Skeletal muscle tissue (tissue), 4 donors: Measurements from ENCODE around the gene CLCC1. TPM values are rescaled to one million over a fixed set of nuclear protein-coding genes. Genes with fewer than 3 reads are reported as not detected.
"Not testable (repeated sequence)": the region's sequence is repeated elsewhere in the genome, so short reads cannot be mapped to it uniquely, and the experiment has no call there.

Experiments
- H3K27ac ChIP-seq: one replicate; pipeline ENCODE4 v1.7.0; 2013; ENCODE audit warnings: mild to moderate bottlenecking, low read depth, low read length, inconsistent platforms
- H3K27me3 ChIP-seq, 3 donors: one replicate each; pipeline ENCODE4 v1.7.0; 2013; ENCODE audit warnings: low read length in 3 of 3; ENCODE audit not compliant: control insufficient read depth in 3 of 3, insufficient read depth in 3 of 3
- H3K36me3 ChIP-seq, 3 donors: one replicate each; pipeline ENCODE4 v1.7.0; 2013; ENCODE audit warnings: low read length in 3 of 3; ENCODE audit not compliant: control insufficient read depth in 3 of 3, insufficient read depth in 3 of 3
- H3K4me1 ChIP-seq, 3 donors: one replicate each; pipeline ENCODE4 v1.7.0; 2013; ENCODE audit warnings: low read length in 3 of 3, mild to moderate bottlenecking in 3 of 3; ENCODE audit not compliant: control insufficient read depth in 3 of 3, insufficient read depth in 3 of 3
- H3K4me3 ChIP-seq, 3 donors: one replicate each; pipeline ENCODE4 v1.7.0; 2013; ENCODE audit warnings: low read length in 3 of 3
- H3K9ac ChIP-seq, 3 donors: one replicate each; pipeline ENCODE4 v1.7.0; 2013; ENCODE audit warnings: low read length in 3 of 3, mild to moderate bottlenecking in 3 of 3, moderate library complexity in 2 of 3, low read depth in 1 of 3
- H3K9me3 ChIP-seq, 3 donors: one replicate each; pipeline ENCODE4 v1.7.0; 2013; ENCODE audit warnings: low read length in 3 of 3; ENCODE audit not compliant: control insufficient read depth in 3 of 3
- total RNA-seq: library from RNA; depleted of rRNA; stranded (reverse); fragments of >200 nt; gene quantifications from one replicate; pipeline ENCODE4 v1.2.3, GENCODE V29; 2014
- donor health status: Osteomylitis.

Gene CLCC1, protein sequence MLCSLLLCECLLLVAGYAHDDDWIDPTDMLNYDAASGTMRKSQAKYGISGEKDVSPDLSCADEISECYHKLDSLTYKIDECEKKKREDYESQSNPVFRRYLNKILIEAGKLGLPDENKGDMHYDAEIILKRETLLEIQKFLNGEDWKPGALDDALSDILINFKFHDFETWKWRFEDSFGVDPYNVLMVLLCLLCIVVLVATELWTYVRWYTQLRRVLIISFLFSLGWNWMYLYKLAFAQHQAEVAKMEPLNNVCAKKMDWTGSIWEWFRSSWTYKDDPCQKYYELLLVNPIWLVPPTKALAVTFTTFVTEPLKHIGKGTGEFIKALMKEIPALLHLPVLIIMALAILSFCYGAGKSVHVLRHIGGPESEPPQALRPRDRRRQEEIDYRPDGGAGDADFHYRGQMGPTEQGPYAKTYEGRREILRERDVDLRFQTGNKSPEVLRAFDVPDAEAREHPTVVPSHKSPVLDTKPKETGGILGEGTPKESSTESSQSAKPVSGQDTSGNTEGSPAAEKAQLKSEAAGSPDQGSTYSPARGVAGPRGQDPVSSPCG
- 23.5 TPM for total RNA-seq

DNA sequence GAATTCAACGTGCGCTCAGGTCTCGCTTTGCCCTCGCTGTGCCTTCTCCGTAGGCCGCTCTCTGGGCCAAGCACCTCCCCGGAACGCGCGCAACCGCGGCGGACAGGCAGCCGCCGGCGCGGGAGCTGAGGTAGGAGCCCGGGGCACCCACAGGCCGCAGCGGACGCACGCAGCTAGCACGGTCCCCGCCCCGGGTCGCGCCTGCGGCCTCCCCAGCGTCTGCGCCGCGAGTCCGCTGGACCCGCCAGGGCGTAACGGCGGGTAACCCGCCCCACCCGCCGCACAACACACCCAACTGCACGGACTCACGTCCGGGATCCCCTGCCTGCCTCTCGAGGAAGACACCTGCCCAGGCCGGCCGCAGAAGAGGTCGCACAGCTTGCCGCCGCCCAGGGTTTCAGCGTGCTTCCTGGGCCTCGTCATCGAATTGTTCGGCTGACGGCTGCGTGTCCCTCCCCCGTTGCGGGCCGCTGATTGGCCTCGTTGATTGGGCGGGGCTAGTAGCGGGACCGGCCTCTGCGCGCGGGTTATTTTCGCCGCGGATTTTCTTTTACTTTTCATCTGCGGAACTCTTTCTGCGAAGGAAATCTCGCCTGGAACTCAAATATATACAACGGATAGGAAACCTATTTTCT lies at the start of gene CLCC1:
Gene CLCC1 (minus strand): TSS at position 433 of the 635 bp plus-strand sequence. CDS start 13,047 bp downstream, outside the sequence.
- Histone ChIP-seq H3K9me3 (no peaks in the 10 kb centered on the region), H3K4me1 (peaks cover 7 to 9% (median 8%) of the 10 kb centered on the region in 3 donors), H3K9ac (peak within 1 kb of the TSS; percentile 82 to 93 (median 92)), H3K27ac (peak within 1 kb of the TSS; percentile 95), H3K4me3 (peak within 1 kb of the TSS; percentile 87 to 91 (median 91)), H3K27me3 (no peaks in the 10 kb centered on the region), H3K36me3 (peaks cover 0 to 4% (median 3%) of the 10 kb centered on the region in 3 donors)

DNA sequence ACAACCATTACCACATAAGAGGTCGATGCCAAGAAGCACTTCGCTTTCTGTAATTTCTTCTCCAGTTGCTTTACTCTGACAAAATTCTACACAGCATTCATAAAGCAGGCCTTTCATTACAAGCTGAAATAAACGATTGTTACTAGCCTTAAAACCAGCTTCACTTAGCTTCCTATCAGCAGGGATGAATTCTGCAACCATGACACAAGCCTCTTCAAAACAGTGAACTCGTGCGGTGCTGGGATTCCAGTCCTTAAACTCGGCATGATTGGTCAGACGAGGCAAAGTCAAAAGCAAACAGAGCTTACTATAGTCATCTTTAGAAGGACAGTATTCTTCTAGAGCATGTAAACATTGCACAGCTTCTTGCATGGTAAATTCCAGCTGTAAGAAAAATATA lies 48.1 kb upstream of the CLCC1 start:
- Histone ChIP-seq H3K4me3 (no peak overlapping the region), H3K27me3 (no peaks in the 10 kb centered on the region), H3K4me1 (peaks cover 0 to 2% (median 0%) of the 10 kb centered on the region in 3 donors), H3K36me3 (peaks cover 12 to 22% (median 20%) of the 10 kb centered on the region in 3 donors), H3K27ac (no peak overlapping the region), H3K9me3 (no peaks in the 10 kb centered on the region), H3K9ac (no peak overlapping the region)

DNA sequence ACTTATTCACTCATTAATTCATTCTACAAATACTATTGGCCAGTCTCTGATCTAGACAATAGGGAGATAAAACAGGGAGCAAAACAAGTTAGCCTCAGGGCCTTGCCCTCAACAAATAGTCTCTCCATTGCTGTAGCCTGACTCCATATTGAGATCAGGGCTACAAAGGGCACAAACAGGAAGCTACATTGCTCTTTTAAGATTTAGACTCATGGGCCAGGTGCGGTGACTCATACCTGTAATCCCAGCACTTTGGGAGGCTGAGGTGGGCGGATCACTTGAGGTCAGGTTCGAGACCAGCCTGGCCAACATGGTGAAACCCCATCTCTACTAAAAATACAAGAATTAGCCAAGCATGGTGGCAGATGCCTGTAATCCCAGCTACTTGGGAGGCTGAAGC lies 33.3 kb upstream of the CLCC1 start:
- not testable (repeated sequence) for H3K4me1 ChIP-seq, H3K27me3 ChIP-seq, H3K9ac ChIP-seq, H3K9me3 ChIP-seq, H3K27ac ChIP-seq, H3K4me3 ChIP-seq
- H3K36me3 ChIP-seq: peaks cover 15 to 34% (median 24%) of the 10 kb centered on the region in 3 donors

DNA sequence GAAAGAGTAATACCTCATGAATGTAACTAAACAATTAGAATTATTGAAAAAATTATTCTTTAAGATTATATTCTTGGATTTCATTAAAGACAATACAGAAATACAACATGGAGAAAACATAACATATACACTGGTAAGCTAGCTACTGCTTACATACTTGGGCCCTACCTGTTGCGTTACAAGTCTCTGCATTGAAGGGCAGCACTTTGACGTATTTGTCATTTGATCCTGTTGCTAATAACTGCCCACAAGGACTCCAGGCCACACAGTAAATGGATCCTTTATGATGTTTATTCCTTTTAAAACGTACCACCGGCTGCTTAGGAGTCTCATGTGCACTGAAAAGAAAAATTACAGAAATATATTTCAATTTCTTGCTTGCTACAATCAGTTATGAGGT lies 19.8 kb upstream of the CLCC1 start:
- Histone ChIP-seq H3K4me3 (peak overlapping the region; percentile 3 to 49 (median 15)), H3K36me3 (peaks cover 5 to 26% (median 23%) of the 10 kb centered on the region in 3 donors), H3K27me3 (no peaks in the 10 kb centered on the region), H3K27ac (peak overlapping the region; percentile 55), H3K9me3 (no peaks in the 10 kb centered on the region), H3K4me1 (no peaks in the 10 kb centered on the region), H3K9ac (peak overlapping the region in 2 of 3 donors; percentile 58 to 69)

DNA sequence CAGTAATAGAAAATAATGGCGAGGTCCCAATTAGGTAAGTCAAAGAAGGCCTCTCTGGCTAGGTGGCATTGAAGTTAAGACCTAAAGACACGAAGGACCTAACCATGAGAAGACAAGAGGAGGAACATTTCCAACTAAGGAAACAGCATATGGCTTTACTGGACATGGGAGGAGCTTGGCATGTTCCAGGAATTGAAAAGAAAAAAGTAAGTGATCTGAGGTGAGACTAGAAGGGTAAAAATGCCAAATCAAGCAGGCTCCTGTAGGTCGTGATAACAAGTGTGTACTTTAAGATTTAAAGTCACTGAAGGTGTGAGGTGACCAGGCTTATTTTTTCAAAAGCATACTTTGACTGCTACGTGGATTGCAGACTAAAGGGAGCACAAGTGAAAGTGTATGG lies 13.4 kb upstream of the CLCC1 start:
- Histone ChIP-seq H3K9ac (no peak overlapping the region), H3K27me3 (no peaks in the 10 kb centered on the region), H3K36me3 (peaks cover 2 to 27% (median 24%) of the 10 kb centered on the region in 3 donors), H3K4me1 (no peaks in the 10 kb centered on the region), H3K9me3 (no peaks in the 10 kb centered on the region), H3K27ac (no peak overlapping the region), H3K4me3 (no peak overlapping the region)

DNA sequence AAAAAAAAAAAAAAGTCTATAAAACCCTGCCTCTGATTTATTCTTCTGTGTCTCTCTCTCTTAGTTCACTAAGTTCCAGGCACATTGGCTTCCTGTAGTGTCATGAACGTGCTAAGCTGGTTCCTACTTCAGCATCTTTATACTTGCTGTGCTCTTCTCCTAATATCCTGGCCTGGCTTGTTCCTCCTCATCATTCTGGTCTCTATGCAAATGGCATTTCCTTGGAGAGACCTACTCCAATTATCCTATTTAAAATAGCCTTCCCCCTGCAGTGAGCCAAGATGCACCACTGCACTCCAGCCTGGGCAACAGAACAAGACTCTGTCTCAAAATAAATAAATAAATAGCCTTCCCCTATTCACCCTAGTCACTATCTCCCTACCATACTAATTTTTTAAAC lies 9.7 kb upstream of the CLCC1 start:
- Histone ChIP-seq H3K27me3 (no peaks in the 10 kb centered on the region), H3K4me1 (no peaks in the 10 kb centered on the region), H3K9me3 (no peaks in the 10 kb centered on the region), H3K4me3 (no peak overlapping the region), H3K36me3 (peaks cover 8 to 29% (median 17%) of the 10 kb centered on the region in 3 donors), H3K27ac (no peak overlapping the region), H3K9ac (no peak overlapping the region)

DNA sequence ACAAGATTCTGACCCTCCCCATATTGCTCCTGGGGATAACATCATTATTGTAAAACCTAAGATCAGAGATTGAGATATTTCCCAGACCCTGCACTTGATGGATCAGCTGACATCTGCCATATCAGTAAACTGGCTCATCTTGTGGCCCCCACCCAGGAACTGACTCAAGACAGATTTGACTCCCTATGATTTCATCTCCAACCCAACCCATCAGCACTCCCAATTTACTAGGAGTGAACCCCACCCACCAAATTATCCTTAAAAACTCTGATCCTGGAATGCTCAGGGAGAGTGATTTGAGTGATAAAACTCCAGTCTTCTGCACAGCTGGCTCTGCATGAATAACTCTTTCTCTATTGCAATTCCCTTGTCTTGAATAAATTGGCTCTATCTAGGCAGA lies 6.1 kb upstream of the CLCC1 start:
- no peaks in the 10 kb centered on the region for H3K27me3 ChIP-seq
- H3K4me3 ChIP-seq: no peak overlapping the region
- no peak overlapping the region for H3K9ac ChIP-seq
- H3K9me3 ChIP-seq: no peaks in the 10 kb centered on the region
- H3K36me3 ChIP-seq: peaks cover 8 to 16% (median 8%) of the 10 kb centered on the region in 3 donors
- no peak overlapping the region for H3K27ac ChIP-seq
- H3K4me1 ChIP-seq: no peaks in the 10 kb centered on the region

DNA sequence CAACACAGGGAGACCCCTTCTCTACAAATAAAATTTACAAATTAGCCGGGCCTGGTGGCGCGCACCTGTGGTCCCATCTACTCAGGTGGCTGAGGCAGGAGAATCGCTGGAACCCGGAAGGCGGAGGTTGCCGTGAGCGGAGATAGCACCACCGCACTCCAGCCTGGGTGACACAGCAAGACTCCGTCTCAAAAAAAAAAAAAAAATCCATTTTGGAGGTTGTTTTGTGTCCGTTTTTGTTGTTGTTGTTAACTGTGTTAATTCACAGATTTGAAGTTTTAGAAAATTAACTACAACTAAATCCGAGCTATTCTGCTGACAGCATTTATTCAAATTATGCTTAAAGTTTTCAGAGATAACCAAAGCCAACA lies 618 bp downstream of the CLCC1 start:
- peaks cover 0 to 4% (median 3%) of the 10 kb centered on the region in 3 donors for H3K36me3 ChIP-seq
- peak overlapping the region; percentile 87 to 91 (median 91) for H3K4me3 ChIP-seq
- peak overlapping the region; percentile 82 to 93 (median 92) for H3K9ac ChIP-seq
- peak overlapping the region; percentile 95 for H3K27ac ChIP-seq
- H3K9me3 ChIP-seq: no peaks in the 10 kb centered on the region
- peaks cover 7 to 9% (median 8%) of the 10 kb centered on the region in 3 donors for H3K4me1 ChIP-seq
- no peaks in the 10 kb centered on the region for H3K27me3 ChIP-seq

DNA sequence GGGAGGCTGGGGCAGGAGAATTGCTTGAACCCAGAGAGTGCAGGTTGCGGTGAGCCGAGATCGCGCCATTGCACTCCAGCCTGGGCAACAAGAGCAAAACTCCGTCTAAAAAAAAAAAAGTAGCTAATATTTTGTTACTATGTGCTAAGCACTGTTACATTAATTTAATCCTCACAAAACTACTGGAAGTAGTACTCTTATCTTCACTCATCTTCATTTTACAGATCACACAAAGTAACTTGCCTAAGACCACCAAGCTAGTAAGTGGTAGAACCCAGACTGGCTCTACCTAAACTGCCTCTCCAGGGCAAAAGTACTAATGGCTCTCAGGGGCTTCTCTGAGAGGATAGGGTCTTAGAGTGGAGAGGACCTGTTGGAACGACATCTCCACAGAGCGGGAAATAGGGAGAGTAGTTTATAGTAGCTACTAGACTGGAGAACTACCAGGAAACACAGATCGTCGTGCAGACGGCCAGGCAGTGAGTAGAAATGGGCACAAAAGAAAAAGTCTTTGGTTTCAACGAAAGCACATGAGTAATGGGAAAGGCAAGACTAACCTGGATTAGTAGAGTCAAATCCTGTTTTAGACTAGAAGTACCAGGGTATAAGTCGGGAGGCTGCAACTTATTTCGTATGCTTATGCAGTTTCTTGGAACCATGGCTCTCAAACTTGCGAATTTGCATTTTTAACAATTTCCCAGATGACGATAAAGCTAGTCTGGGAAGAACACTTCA lies 1.4 kb downstream of the CLCC1 start:
- H3K36me3 ChIP-seq: peaks cover 0 to 4% (median 3%) of the 10 kb centered on the region in 3 donors
- H3K4me3 ChIP-seq: peak overlapping the region; percentile 87 to 91 (median 91)
- no peaks in the 10 kb centered on the region for H3K27me3 ChIP-seq
- H3K9me3 ChIP-seq: no peaks in the 10 kb centered on the region
- peak overlapping the region; percentile 82 to 93 (median 92) for H3K9ac ChIP-seq
- peak overlapping the region; percentile 95 for H3K27ac ChIP-seq
- peaks cover 7 to 12% (median 8%) of the 10 kb centered on the region in 3 donors for H3K4me1 ChIP-seq
